ENCODE measurements around the gene UBA3.
A peak's percentile ranks its signal among the peaks of the same experiment; 100 is the strongest.

Gene UBA3

DNA sequence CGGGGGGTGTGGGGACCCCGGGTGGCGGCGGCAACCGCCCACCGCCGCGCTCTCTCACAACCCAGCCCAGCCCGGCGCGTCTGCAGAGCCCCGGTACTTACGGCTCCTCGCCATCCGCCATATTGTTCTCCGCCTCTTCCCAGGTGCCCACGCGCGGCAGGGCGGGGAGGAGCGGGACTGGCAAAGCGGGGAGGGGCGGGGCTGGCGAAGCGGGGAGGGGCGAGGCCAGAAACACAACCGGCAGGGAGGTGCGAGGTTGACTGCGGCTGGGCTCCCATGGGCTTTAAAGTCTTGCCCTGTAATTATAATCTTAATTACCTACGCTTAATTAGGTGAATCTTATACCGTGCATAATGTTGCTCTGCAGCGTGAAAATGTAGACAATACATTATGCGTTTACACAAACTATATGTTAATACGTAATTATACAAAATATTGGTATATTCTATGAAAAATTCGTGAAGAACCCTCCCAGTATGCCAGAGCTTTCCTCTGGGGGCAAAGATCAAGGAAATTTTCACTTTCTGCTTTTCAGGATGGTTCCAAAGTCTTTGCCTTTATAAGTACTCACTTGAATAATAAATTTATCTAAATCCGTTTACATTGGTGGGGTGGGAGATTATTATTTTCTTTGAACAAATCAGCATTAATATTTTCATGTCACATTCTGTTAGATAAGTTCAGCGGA lies at the start of gene UBA3:
UBA3 (minus strand) TSS at position 133 of the 688 bp plus-strand sequence; CDS start at position 121, 12 bp downstream.
- DNase-seq (ENCODE audit: low read depth): peak; percentile 48
- peak within 1 kb of the TSS; percentile 86 for H3K4me3 ChIP-seq (ENCODE audit: low read length)
- TF ChIP-seq, protein P1, sequence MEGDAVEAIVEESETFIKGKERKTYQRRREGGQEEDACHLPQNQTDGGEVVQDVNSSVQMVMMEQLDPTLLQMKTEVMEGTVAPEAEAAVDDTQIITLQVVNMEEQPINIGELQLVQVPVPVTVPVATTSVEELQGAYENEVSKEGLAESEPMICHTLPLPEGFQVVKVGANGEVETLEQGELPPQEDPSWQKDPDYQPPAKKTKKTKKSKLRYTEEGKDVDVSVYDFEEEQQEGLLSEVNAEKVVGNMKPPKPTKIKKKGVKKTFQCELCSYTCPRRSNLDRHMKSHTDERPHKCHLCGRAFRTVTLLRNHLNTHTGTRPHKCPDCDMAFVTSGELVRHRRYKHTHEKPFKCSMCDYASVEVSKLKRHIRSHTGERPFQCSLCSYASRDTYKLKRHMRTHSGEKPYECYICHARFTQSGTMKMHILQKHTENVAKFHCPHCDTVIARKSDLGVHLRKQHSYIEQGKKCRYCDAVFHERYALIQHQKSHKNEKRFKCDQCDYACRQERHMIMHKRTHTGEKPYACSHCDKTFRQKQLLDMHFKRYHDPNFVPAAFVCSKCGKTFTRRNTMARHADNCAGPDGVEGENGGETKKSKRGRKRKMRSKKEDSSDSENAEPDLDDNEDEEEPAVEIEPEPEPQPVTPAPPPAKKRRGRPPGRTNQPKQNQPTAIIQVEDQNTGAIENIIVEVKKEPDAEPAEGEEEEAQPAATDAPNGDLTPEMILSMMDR (conservative IDR thresholded peaks at IDR 0.05; ENCODE audit: low read depth, low read length): no peak

DNA sequence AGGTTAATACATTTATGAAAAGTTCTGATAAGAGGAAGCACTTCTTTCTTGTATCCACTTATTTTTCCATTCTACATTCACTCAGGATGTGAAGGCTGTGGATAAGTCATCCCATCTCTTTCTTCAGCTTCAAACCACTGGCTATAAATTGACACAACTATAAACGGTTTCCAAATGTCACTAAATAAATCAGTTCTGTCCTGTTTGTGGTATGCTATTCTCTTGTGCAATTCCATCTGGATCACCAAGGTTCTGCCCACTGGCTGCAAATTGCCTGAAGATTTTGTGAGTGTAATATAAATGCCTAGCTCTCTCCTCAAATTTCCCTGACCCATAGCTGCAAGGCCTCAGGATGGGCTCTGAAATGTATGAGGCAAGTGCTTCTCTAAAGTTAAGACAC lies 49.4 kb upstream of the UBA3 start:
- DNase-seq (ENCODE audit: low read depth): no peak
- H3K4me3 ChIP-seq (ENCODE audit: low read length): no peak overlapping the region
- TF ChIP-seq, protein P1 (conservative IDR thresholded peaks at IDR 0.05; ENCODE audit: low read depth, low read length): no peak

DNA sequence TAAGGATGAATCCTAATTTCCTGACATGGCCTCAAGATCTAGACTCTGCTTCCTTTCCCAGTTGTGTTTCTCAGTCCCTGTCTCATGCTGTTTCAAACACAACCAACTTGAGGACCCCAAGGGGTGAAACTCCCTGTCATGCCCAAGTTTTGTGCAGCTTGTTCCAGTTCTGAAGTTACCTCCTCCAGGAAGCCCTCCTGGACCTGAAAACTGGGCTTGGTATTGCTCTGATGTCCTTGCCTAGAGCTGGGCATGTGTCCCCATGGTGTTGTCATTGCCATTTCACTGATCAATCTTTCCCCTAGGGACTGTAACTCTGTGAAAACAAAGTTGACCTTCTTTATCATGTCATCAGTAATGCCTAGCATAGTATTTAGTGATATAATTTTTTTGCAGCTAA lies 48.3 kb upstream of the UBA3 start:
- TF ChIP-seq, protein P1 (conservative IDR thresholded peaks at IDR 0.05; ENCODE audit: low read depth, low read length): no peak
- no peak for DNase-seq (ENCODE audit: low read depth)

DNA sequence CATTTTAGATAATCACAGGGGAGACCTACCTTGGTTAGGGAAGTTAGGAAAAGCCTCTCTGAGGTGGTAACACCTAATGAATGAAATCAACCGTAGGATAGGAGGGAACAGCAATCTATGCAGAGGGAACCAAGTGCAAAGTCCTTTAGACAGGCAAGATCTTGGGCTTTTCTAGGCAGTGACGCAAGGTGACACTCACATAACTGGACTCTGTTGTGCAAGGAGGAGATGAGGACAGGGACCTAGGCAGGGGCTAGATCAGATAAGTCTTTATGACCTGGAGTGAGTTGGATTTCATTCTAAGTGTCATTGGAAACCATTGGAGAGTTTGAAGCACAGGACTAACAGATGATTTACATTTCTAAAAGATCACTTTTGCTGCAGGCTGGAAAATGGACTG lies 46.8 kb upstream of the UBA3 start:
- TF ChIP-seq, protein P1 (conservative IDR thresholded peaks at IDR 0.05; ENCODE audit: low read depth, low read length): no peak
- no peak for DNase-seq (ENCODE audit: low read depth)
- no peak overlapping the region for H3K4me3 ChIP-seq (ENCODE audit: low read length)

More for the DNA sequence above, 48.3 kb upstream of the UBA3 start:
- no peak overlapping the region for H3K4me3 ChIP-seq (ENCODE audit: low read length)

DNA sequence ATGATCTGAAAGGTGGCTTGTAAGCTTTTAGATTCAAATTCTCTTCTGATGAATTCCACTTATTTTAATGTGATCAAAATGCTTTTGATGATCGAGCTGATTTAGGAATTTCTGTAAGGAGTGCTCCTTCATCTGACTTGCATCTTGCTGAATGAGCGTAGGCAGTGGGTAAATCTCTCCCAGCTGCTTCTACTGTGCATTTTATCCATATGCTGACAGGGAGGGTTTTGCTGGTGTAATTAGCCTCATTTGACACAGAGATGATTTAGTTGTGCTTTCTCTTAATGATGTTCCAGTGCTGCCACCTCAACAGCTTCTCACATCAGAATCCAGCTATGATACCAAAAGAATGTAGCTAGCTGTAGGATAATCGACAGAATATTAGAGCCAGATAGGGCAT lies 46.1 kb upstream of the UBA3 start:
- H3K4me3 ChIP-seq (ENCODE audit: low read length): no peak overlapping the region
- TF ChIP-seq, protein P1 (conservative IDR thresholded peaks at IDR 0.05; ENCODE audit: low read depth, low read length): no peak
- no peak for DNase-seq (ENCODE audit: low read depth)

DNA sequence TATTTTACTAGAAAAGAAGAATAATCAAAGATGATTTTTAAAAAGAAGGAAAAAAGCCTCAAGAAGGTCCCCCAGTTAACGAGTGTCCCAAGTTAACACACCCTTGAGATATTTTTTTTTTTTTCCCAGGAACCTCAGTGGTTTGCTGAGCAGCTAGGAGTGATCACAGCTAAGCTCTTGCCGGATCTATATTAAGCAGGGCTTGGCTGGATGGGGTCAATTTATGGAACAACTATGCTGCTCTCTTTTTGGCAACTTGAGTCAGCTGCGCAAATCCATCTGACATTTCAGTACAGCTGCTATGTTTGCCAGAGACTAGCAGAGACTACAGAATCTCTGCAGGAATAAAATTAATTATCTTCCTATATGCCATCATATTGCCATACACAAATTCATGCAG lies 42.2 kb upstream of the UBA3 start, which contains the start of gene LMOD3:
LMOD3 (minus strand) TSS at position 193 of the 400 bp plus-strand sequence. CDS start 209 bp downstream, outside the sequence.
- no peak within 1 kb of the TSS for H3K4me3 ChIP-seq (ENCODE audit: low read length)
- DNase-seq (ENCODE audit: low read depth): no peak
- TF ChIP-seq, protein P1 (conservative IDR thresholded peaks at IDR 0.05; ENCODE audit: low read depth, low read length): no peak

DNA sequence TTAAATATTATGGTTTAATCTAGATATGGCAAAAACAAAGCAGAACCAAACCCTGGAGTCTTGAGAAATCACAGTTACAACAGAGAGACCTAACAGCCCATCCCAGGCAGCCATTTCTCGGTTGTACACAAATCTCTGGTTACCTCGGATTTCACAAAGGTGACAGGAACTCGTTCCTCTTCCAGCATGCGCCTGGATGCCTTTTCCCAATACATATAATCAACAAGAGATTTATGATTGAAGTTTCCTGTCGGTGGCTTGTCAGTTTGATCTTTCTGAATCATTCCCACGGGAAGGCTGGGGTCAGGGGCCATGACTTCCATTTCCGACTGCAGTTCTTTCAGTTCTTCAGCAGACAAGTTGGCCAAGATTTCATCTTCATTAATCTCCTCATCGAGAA lies 41.8 kb upstream of the UBA3 start:
- TF ChIP-seq, protein P1 (conservative IDR thresholded peaks at IDR 0.05; ENCODE audit: low read depth, low read length): no peak
- H3K4me3 ChIP-seq (ENCODE audit: low read length): no peak overlapping the region
- DNase-seq (ENCODE audit: low read depth): no peak

All from retinal pigment epithelial cell (primary cell).